ENCODE measurements around the gene MDFI.

DNA sequence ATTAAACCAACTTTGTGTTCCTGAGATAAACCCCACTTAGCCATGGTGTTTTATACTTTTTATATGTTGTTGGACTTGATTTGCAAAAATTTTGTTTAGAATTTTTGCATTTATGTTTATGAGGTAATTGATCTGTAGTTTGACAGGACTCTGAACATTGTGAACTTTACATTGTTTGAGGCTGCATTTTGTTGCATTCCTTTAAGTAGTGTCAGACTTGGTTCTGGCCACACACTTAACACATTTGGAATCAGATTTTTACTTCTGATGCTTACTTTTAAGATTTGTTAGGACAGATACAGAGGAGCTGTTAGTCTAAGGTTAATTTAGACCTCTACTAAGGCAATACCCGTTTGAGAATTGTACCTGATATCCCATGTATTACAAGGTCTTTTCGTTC, 16.5 kb upstream of the MDFI start:
- TF ChIP-seq, protein P1, sequence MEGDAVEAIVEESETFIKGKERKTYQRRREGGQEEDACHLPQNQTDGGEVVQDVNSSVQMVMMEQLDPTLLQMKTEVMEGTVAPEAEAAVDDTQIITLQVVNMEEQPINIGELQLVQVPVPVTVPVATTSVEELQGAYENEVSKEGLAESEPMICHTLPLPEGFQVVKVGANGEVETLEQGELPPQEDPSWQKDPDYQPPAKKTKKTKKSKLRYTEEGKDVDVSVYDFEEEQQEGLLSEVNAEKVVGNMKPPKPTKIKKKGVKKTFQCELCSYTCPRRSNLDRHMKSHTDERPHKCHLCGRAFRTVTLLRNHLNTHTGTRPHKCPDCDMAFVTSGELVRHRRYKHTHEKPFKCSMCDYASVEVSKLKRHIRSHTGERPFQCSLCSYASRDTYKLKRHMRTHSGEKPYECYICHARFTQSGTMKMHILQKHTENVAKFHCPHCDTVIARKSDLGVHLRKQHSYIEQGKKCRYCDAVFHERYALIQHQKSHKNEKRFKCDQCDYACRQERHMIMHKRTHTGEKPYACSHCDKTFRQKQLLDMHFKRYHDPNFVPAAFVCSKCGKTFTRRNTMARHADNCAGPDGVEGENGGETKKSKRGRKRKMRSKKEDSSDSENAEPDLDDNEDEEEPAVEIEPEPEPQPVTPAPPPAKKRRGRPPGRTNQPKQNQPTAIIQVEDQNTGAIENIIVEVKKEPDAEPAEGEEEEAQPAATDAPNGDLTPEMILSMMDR (conservative IDR thresholded peaks at IDR 0.05): no peak
- no peak for TF ChIP-seq EZH2 (IDR thresholded peaks at IDR 0.05; ENCODE audit: low read depth)

Measured in PC-9 (cell line).